NCI-H1436 (cell line): ENCODE results near the gene MAP3K5.
"Not testable (repeated sequence)": the region's sequence is repeated elsewhere in the genome, so short reads cannot be mapped to it uniquely, and the experiment has no call there.

ENCODE experiments used
- DNase-seq: peaks from one replicate; lab custom pipeline; 2025; lab: John Stamatoyannopoulos, UW

The MAP3K5 gene

DNA sequence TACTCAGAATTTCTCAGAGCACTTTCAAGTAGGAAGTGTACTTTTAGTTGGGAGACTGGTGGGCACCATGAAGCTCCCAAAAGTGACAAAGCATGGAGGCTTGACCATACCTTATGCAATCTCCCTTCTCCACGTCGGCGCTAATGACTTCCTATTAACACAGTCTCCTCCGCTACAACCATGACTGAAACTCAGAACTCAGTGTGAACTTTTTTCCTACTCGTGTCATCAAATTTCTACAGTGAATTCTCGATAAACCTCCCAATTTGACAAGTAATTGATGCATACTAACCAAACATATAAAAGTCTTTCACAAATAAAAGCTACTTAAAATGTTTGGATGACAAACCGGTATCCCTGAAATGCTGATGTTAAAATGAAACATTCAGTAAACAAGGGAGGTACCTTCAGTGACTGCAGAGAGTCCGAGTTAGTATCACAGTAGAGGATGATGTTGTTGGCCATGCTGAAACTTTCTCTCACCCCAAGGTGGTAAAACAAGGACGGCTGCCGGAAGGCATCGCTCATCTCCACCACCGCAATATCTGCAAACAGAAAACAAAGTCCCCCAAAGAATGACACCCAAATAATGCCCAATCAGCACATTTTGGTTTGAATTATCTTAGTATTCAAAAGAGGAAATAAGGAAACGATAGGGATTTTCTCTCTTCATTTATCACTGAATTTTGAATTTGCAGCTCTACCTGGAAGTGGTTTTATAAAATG, 72.1 kb downstream of the MAP3K5 start:
- no peak for DNase-seq

- DNase-seq, result no peak
Observed at GRCh38 chr6:136719280-136720044, 72.8 kb downstream of the MAP3K5 start.

DNA sequence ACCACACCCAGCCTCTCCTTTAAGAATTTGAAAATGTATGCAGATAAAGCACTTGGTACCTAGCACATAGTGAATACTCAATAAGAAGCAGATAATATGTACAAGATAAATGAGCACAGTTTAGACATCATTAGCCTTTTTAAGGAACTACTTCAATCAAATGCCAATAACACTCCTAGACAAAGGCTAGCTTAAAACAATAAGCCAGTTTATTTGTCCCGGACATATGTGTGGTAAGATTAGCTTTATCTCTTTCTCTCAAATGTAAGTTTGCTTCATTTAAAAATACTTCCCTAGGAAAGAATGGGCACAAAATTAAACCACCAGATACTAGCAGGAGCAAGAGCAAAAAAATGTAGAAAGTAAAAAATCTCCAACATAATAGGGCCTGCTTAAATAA, 73.8 kb downstream of the MAP3K5 start:
- DNase-seq, result no peak

GRCh38 chr6:136717716-136717990, 74.6 kb downstream of the MAP3K5 start:
- no peak for DNase-seq

DNA sequence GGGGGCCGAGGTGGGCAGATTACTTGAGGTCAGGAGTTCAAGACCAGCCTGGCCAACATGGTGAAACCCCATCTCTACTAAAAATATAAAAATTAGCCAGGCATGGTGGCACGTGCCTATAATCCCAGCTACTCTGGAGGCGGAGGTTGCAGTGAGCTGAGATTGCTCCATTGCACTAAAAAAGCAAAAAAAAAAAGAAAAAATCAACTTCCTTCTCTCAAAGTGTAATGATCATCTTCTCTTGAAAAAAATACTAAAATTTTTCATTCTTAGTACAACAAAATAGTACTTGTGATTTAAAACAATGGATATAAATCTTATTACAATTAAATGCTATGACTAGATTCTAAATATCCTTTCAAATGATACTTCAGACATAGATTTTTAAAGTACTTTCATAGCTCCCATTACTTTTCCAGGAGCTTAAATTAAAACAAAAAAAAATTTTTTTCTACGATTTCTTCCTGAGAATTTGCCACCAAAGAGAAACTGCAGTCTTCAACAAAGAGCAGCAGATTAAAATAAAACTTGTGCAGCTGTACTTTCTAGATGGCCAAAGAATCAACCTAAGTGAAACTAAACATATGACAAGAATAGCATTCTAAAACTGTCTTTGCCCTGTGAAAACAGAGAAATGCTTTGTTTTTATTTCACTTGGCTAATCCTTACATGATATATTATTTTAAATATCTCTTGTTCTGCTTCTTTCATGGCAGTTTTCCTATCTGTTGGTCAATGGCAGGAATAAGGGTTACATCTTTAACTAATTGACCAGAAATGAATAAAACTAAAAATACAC, 75.2 kb downstream of the MAP3K5 start:
- DNase-seq, result no peak

DNA sequence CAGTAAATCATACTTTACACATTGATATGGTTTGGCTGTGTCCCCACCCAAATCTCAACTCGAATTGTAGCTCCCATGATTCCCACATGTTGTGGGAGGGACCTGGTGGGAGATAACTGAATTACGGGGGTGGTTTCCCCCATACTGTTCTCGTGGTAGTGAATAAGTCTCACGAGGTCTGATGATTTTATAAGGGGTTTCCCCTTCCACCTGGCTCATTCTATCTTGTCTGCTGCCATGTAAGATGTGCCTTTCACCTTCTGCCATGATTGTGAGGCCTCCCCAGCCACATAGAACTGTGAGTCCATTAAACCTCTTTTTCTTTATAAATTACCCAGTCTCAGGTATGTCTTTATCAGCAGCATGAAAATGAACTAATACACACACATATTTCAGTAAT, 79.6 kb downstream of the MAP3K5 start:
- not testable (repeated sequence) for DNase-seq

- no peak for DNase-seq
Observed at GRCh38 chr6:136711644-136712043, 80.6 kb downstream of the MAP3K5 start.

- DNase-seq, result no peak
Observed at GRCh38 chr6:136710877-136711552, 81.3 kb downstream of the MAP3K5 start.

- DNase-seq, result no peak
Observed at GRCh38 chr6:136709429-136709828, 82.8 kb downstream of the MAP3K5 start.

- DNase-seq, result no peak
Observed at GRCh38 chr6:136706430-136706829, 85.8 kb downstream of the MAP3K5 start.

- DNase-seq, result no peak
Observed at GRCh38 chr6:136703331-136703865, 88.9 kb downstream of the MAP3K5 start.

DNA sequence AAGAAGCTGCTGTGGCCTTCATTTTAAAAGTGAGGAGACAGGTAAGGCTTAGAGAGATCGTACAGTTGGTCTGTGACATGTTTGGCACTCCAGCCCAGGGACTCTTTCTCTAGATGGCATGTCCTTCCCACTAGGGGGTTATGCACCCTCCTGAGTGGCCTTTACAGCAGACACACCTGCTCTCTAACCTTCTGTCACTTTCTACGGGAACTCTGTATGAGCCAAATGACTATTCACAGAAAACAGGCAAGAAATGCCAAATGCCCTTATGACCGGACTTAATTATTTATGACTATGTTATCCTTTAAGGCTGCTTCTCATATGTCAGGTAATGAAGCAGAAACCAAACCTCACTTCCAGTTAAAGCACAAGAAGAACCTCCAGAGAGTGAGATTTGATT, 91.2 kb downstream of the MAP3K5 start:
- no peak for DNase-seq

- DNase-seq, result no peak
Observed at GRCh38 chr6:136699358-136699757, 92.9 kb downstream of the MAP3K5 start.

GRCh38 chr6:136696783-136697364, 95.4 kb downstream of the MAP3K5 start:
- no peak for DNase-seq

GRCh38 chr6:136696238-136696637, 96.0 kb downstream of the MAP3K5 start:
- no peak for DNase-seq

DNA sequence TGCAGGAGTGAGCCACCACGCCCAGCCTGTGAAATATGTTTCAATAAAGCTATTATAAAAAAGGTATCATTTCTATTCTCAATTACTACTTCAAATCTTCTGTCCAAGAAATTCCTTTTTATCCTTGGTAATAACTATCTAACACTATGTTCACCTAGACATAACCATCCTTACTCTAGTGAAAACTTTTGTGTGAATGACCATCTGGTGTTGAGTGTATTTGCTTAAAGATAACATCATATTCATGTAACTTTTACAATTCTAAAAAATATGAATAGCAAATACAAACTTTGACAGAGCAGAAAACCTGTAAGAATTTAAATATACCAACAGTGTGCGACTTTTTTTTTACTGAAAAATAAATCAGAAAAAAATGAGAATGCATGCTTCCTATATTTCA, 96.9 kb downstream of the MAP3K5 start:
- DNase-seq, result no peak

DNA sequence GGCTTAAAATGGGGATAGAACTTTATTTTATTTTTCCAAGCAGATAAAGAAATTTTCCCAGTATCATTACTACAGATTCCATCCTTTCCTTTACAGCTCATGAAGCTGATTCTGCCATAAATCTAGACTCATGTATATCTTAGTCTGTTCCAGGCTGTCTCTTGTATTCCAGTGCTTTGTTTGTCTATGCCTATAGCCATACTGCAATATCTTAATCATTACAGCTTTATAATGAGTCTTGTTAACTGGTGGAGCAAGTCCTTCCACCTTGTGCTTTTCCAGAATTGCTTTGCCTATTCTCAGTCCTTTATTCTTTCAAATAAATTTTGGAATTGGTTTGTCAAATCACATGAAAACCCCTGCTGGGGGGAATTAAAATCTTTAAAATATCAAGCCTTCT, 99.2 kb downstream of the MAP3K5 start:
- no peak for DNase-seq

DNA sequence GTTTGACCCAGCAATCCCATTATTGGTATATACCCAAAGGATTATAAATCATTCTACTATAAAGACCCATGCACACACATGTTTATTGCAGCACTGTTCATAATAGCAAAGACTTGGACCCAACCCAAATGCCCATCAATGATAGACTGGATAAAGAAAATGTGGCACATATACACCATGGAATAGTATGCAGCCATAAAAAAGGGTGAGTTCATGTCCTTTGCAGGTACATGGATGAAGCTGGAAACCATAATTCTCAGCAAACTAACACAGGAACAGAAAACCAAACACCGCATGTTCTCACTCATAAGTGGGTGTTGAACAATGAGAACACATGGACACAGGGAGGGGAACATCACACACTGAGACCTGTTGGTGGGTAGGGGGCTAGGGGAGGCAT, 104.4 kb downstream of the MAP3K5 start:
- DNase-seq, result not testable (repeated sequence)

DNA sequence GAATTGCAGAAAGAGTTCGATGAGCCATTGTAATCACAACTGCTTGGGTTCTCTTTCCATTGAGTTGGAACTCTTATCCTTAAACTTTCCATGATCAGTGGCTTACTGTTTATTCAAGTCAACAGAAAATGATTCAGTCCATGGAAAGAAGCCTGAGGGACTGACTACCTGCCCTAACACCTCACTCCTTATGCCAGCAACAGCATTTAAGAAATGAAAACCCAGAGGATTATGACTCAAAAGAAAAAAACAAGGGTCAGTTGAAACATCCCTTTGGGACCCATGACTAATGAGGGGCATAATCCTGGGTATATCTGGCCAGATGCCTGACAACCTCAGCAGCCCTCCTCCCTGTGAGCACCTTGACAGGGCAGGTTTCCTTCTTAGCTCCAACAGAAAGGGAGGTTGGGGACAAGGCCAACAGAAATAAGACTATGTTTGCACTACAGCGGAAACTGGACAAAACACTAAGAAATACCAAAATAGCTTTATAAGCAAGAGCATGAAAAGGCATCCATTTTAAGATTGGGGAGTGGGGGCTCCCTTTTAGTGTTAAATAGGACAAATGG, 106.7 kb downstream of the MAP3K5 start:
- DNase-seq, result no peak

DNA sequence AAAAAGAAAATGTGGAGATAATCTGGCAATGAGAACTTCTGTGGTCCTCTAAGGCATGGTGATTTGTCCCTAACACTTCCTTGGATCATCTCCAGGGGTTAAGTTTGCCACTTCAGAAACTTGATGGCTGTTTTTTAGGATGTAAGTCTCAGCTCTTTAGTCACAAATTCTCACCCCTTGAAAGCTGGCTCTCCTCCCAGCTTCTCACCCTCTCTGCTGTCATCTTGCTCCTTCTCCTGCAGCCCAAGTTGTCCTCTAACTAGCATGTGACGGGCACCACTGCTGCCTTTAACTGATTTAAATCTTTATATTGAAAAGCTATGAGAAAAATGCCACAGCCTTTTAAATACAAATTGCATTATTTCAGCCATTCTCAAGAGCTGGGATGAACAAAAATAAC, 107.8 kb downstream of the MAP3K5 start:
- no peak for DNase-seq

DNA sequence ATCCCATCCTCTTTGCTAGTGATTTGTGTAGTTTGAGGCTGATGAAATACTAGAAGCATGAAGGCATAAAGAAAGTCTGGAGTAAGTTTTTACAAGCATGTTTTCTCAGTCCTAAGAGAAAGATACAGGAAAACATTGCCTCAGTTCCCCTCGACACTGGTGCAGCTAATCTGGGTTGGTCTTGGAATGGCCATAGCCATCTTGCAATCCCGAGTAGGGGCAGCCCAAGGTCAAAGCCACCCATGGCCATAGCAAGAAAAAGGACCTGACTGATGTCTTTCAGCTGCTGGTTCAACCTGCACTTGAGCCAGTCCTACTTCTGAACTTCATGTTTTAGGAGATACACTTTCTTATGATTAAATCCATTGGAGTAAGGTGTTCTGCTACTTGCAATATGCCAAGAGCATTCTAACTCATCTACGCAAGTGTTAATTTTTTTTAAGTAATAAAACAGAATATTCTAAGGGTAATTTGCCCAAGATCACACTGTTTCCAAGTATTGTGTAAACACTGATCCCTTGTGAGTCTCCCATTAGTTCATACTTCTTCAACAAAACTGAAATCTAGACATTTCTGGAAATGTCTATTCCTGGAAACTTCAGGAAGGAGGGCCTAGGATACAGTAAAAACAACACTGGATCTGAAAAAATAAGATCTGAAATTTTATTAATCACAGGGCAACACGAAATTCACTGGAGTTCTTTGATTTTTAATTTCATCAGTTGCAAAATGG, 108.9 kb downstream of the MAP3K5 start:
- DNase-seq, result no peak
